GM12864 (cell line): ENCODE results near the gene PARN.

ENCODE experiments used
- DNase-seq: peaks from one replicate; pipeline ENCODE4 v3.0.0-alpha.2; 2011; ENCODE audit warnings: low read depth
- H3K4me3 ChIP-seq: 2 replicates; pipeline ENCODE4 v1.5.1; 2011; ENCODE audit warnings: mild to moderate bottlenecking, low read depth, low read length, control low read depth
- CTCF ChIP-seq: IDR thresholded peaks from 2 replicates; pipeline ENCODE4 v1.5.1; 2011; ENCODE audit warnings: low read depth, mild to moderate bottlenecking, moderate library complexity, low read length, control low read depth, inconsistent platforms; ENCODE audit errors: missing control alignments

The PARN gene

GRCh38 chr16:14539156-14539555, 90.9 kb downstream of the PARN start:
- no peak overlapping the region for H3K4me3 ChIP-seq
- DNase-seq: no peak
- TF ChIP-seq CTCF: no peak

- no peak for DNase-seq
- TF ChIP-seq CTCF: no peak
- no peak overlapping the region for H3K4me3 ChIP-seq
These were observed 91.5 kb downstream of the PARN start for GRCh38 chr16:14538604-14539003.

GRCh38 chr16:14531613-14532012, 98.4 kb downstream of the PARN start:
- H3K4me3 ChIP-seq: no peak overlapping the region
- DNase-seq: no peak
- TF ChIP-seq CTCF: no peak

GRCh38 chr16:14531101-14531500, 99.0 kb downstream of the PARN start:
- TF ChIP-seq CTCF: no peak
- DNase-seq: no peak
- no peak overlapping the region for H3K4me3 ChIP-seq

GRCh38 chr16:14530046-14530445, 100.0 kb downstream of the PARN start:
- DNase-seq: no peak
- no peak for TF ChIP-seq CTCF
- H3K4me3 ChIP-seq: no peak overlapping the region

- H3K4me3 ChIP-seq: no peak overlapping the region
- peak; percentile 83 for DNase-seq
- peak; percentile 70 for TF ChIP-seq CTCF
These were observed 100.9 kb downstream of the PARN start for GRCh38 chr16:14529010-14529669.

- no peak for TF ChIP-seq CTCF
- H3K4me3 ChIP-seq: no peak overlapping the region
- DNase-seq: no peak
These were observed 101.8 kb downstream of the PARN start for GRCh38 chr16:14528306-14528705.
